Fibroblast of villous mesenchyme (primary cell): ENCODE results near the gene VSNL1. TPM values are rescaled to one million over a fixed set of nuclear protein-coding genes. Genes with fewer than 3 reads are reported as not detected.

Experiments
- DNase-seq: peaks from one replicate; pipeline ENCODE4 v3.0.0-alpha.2; 2010; ENCODE audit warnings: low read depth
- H3K4me3 ChIP-seq: 2 replicates; pipeline ENCODE4 v1.5.1; 2011; ENCODE audit warnings: low read depth, mild to moderate bottlenecking, low read length
- CTCF ChIP-seq: IDR thresholded peaks from 2 replicates; pipeline ENCODE4 v1.5.1; 2012; ENCODE audit warnings: low read depth, mild to moderate bottlenecking, low read length; ENCODE audit not compliant: insufficient read depth
- total RNA-seq: library from RNA; depleted of rRNA; stranded (reverse); fragments of >200 nt; gene quantifications from 2 replicates; pipeline ENCODE4 v1.2.3, GENCODE V29; 2012

Gene VSNL1
- total RNA-seq, 1 donor: 0.86 TPM

DNA sequence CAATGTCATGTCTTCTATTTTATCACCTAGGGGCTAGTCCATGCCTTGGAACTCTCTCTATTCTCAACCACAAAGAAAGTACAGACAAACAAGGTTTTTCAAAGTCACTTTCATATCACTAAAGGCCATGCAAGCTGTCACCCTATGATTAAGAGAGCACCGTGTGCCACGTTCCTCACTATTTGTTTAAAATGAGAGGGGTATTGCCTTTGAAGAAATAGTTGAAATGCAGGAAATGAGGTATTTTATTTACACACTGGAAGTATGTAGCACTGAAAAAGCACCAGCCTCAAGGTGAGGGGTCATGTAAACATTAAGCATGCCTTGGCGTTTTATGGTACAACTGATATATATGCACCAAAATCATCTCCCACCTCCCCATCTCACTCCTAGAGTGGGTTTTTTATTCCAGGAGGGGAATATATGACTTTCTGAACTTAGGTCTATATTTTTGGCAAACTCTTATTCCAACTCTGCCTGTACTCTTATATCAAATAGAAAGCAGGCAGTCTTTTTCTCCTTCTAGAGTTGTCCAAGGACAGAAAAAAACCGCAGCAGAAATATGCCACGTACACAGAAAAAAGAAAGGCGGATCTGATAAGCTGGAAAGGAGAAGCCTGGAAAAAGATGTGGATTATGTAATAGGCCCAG is 53.5 kb downstream of the VSNL1 start:
- H3K4me3 ChIP-seq: no peak overlapping the region
- peak; percentile 81 for DNase-seq
- no peak for TF ChIP-seq CTCF

GRCh38 chr2:17594533-17595401 is 54.3 kb downstream of the VSNL1 start:
- TF ChIP-seq CTCF: no peak
- H3K4me3 ChIP-seq: no peak overlapping the region

DNA sequence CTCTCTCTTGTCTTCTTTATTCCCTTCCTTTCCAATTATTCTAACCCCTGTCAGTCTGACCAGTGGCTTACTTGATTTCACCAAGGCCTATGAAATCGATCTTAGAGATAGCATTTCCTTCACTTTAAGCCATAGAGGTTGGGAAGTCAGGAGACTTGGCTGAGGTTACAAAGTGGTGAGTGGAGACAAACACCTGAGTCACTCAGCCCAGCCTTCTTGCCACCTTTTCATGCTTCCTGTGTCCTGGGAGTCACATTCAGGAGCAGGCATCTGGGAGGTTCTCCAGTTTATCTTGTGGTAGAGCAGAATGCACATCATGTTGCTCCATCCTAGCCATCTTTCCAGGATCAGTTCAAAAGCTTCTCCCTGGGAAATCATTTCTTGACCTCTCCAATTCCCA is 59.1 kb downstream of the VSNL1 start:
- no peak for TF ChIP-seq CTCF
- no peak for DNase-seq
- no peak overlapping the region for H3K4me3 ChIP-seq

More at GRCh38 chr2:17594533-17595401, 54.3 kb downstream of the VSNL1 start:
- peak; percentile 74 for DNase-seq

- no peak for TF ChIP-seq CTCF
- no peak overlapping the region for H3K4me3 ChIP-seq
- no peak for DNase-seq
Observed at GRCh38 chr2:17600556-17601204, 60.2 kb downstream of the VSNL1 start.

DNA sequence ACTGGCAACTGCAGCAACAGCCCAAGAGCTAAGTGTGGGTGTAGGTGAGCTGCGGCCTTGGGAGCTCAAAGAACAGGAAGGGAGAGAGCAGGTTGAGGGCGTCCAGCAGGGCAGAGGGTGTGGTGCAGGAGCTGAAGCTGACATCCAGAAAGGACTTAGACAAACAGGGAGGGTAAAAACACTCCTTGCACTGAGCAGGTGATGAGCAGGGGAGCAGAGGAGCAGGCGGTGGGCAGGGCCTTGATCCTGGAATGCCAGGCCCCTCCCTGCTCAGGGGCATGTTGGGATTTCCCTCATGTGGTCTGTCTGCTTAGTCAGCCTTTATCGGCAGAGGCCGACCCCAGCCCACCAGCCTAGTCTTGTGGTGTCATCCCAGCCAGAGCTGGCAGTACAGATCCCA is 63.6 kb downstream of the VSNL1 start:
- H3K4me3 ChIP-seq: no peak overlapping the region
- no peak for DNase-seq
- no peak for TF ChIP-seq CTCF

DNA sequence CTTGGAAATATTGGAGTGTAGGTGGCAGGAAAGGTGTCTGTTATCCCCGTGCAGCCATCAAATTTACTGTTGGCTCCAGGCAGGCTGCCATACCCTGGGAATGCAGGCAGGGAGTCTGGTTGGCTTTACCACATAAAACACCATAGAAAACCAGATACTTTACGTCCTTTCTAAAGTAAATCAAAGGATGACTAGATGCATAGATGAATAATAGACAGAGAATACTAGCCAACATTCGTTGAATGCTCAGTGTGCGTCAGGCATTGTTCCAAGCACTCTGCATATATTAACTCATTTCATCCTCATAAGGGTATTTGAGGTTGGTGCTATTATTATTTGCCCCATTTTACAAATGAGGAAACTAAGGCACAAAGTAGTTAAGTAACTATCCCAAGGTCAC is 65.2 kb downstream of the VSNL1 start:
- no peak for TF ChIP-seq CTCF
- DNase-seq: no peak
- H3K4me3 ChIP-seq: no peak overlapping the region
